ENCODE results near the gene RIOX2. TPM values are rescaled to one million over a fixed set of nuclear protein-coding genes. Genes with fewer than 3 reads are reported as not detected.

RIOX2 gene
- polyA plus RNA-seq, 3 donors, result 31.8 to 41.6 (median 33.2) TPM

DNA sequence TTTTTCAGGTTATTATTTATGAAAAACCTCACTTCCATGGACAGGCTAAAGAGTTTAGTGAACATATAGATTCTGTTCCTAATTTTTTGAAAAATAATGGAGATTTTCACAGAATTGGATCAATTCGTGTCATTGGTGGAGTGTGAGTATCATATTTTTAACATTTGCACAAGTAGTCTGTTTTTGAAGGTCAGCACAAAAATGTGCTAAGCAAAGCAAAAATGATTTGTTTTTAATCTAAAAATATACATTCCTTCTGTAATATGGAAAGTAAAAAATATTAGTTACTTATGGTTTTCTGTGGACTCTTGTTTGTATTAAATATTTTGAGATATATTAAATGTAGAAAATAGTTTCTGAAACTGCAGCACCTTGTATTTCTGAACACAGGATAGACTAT is 79.4 kb downstream of the RIOX2 start:
- no peak for DNase-seq (ENCODE audit: extremely low read depth in 1 of 11, low read depth in 9 of 11, low spot score in 4 of 11)

Other genes starting within 250 kb of the RIOX2 start
- gene ARL6, start 207.7 kb downstream of the RIOX2 start, polyA plus RNA-seq (ENCODE audit: insufficient read length in 3 of 3), result 10 to 100 TPM; 12.2 to 19.7 (median 14.3) TPM
- 10 to 100 TPM; 21.0 to 22.7 (median 22.3) TPM for gene CRYBG3, start 150.4 kb downstream of the RIOX2 start, polyA plus RNA-seq (ENCODE audit: insufficient read length in 3 of 3)
- under 1 TPM; 0.03 to 0.09 (median 0.03) TPM for gene GABRR3, start 62.9 kb upstream of the RIOX2 start, polyA plus RNA-seq (ENCODE audit: insufficient read length in 3 of 3)
- gene OR5AC2, start 114.7 kb upstream of the RIOX2 start, polyA plus RNA-seq (ENCODE audit: insufficient read length in 3 of 3), result not detected
- under 1 TPM in 1 of 3 donors, not detected in 2; 0.05 TPM for gene OR5H1, start 158.3 kb upstream of the RIOX2 start, polyA plus RNA-seq (ENCODE audit: insufficient read length in 3 of 3)
- gene OR5H14, start 175.0 kb upstream of the RIOX2 start, polyA plus RNA-seq (ENCODE audit: insufficient read length in 3 of 3), result not detected
- gene OR5H15, start 194.3 kb upstream of the RIOX2 start, polyA plus RNA-seq (ENCODE audit: insufficient read length in 3 of 3), result not detected